22Rv1 (cell line): ENCODE data around the gene CDK6.

ENCODE experiments used
- ZFX ChIP-seq: fragments of 450-650 bp; IDR thresholded peaks from 2 replicates; pipeline ENCODE4 v1.6.1; 2017; ENCODE audit warnings: antibody characterized with exemption, borderline replicate concordance
- TF ChIP-seq, protein P1 (sequence below): fragments of 450-650 bp; IDR thresholded peaks from 2 replicates; pipeline ENCODE4 v1.5.1; 2017; ENCODE audit warnings: mild to moderate bottlenecking

DNA sequence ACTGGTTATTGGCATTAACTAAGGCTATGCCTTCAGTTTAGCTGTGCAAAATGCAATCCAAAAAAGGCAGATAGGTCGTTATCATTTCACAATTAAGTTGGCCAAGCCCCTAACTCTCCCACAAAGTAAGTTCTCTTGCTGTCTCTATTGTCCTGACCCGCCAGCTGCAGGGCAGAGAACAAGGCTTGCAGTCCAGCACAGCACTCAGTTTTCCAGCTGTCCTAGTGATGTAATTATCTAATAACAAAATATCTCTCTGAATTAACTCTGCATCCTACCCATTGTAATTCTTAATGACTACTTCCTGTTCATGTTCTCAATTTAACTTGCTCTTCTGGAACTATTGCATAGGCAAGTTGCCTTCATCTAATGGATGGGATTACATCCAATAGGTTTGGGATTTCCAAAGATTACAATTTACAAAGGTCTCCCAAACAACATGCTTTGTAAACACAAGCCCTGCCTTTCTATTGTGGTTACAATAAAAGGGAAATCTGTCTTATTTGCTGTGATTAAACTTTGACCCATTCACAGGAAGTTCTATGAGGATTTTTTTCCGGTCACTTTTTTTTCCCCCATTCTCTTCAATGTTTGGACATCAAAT, 55.2 kb downstream of the CDK6 start:
- TF ChIP-seq, protein P1, sequence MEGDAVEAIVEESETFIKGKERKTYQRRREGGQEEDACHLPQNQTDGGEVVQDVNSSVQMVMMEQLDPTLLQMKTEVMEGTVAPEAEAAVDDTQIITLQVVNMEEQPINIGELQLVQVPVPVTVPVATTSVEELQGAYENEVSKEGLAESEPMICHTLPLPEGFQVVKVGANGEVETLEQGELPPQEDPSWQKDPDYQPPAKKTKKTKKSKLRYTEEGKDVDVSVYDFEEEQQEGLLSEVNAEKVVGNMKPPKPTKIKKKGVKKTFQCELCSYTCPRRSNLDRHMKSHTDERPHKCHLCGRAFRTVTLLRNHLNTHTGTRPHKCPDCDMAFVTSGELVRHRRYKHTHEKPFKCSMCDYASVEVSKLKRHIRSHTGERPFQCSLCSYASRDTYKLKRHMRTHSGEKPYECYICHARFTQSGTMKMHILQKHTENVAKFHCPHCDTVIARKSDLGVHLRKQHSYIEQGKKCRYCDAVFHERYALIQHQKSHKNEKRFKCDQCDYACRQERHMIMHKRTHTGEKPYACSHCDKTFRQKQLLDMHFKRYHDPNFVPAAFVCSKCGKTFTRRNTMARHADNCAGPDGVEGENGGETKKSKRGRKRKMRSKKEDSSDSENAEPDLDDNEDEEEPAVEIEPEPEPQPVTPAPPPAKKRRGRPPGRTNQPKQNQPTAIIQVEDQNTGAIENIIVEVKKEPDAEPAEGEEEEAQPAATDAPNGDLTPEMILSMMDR = no peak
- TF ChIP-seq ZFX = no peak
